Motor neuron (in vitro differentiated cells): ENCODE results near the gene ACSBG1. TPM values are rescaled to one million over a fixed set of nuclear protein-coding genes. Genes with fewer than 3 reads are reported as not detected.

ENCODE experiments used
- ATAC-seq, 8 experiments: fragments of 200-7000 bp; cut with Tn5 transposase; replicated peaks in 6 of 8; 2 replicates each; pipeline ENCODE4 v1.8.0; 2021; ENCODE audit warnings: mild to moderate bottlenecking in 8 of 8, moderate library complexity in 8 of 8
- H3K27ac ChIP-seq, 2 donors: fragments of 250-450 bp; sonication (Bioruptor Pico); 2 replicates each; pipeline ENCODE4 v1.9.0; 2021; ENCODE audit warnings: antibody characterized with exemption in 2 of 2, mild to moderate bottlenecking in 2 of 2, moderate library complexity in 1 of 2
- H3K4me1 ChIP-seq, 2 donors: fragments of 250-450 bp; sonication (Bioruptor Pico); replicated peaks in 1 of 2; 2 replicates each; pipeline ENCODE4 v1.6.1; 2021; ENCODE audit warnings: antibody characterized with exemption in 2 of 2, mild to moderate bottlenecking in 2 of 2, moderate library complexity in 1 of 2
- H3K4me3 ChIP-seq, 5 donors: fragments of 250-450 bp; sonication (Bioruptor Pico); 2 replicates each; pipeline ENCODE4 v1.9.0; 2021; ENCODE audit warnings: antibody characterized with exemption in 5 of 5, mild to moderate bottlenecking in 5 of 5, moderate library complexity in 4 of 5
- WGBS, 10 experiments: fragments of 450-650 bp; shearing (Covaris generic); methylation state at CpG; one replicate each; pipeline ENCODE4 v1.0.0; 2022; 5-methylcytosine and 5-hydroxymethylcytosine counted together
- in situ Hi-C, 9 experiments: fragments of 400-800 bp; cut with MboI; loops; one replicate each; pipeline ENCODE4 v1.15.0; 2021; ENCODE audit warnings: low sequenced_read_pairs in 9 of 9, low pct_unique_long_range_greater_than_20kb in 2 of 9; ENCODE audit not compliant: unreplicated experiment in 9 of 9
- total RNA-seq, 8 experiments: library from RNA; unstranded; fragments of 300-600 nt; gene quantifications; 2 replicates each; pipeline versions ENCODE4 v1.2.3 to v1.2.4, GENCODE V29; 2022

The ACSBG1 gene
- total RNA-seq, 8 experiments from 2014 or later, result 0.49 to 9.1 (median 1.9) TPM

- ATAC-seq, result no peak
- in situ Hi-C loops, result no loop called here
- Histone ChIP-seq H3K27ac (no peak overlapping the region), H3K4me1 (peaks cover 10 to 16% of the 10 kb centered on the region in 2 donors), H3K4me3 (no peak overlapping the region)
- WGBS, 10 experiments, result 40 to 82% (median 71%) methylated on average over 1 to 11 of the region's 12 CpGs
Measured at GRCh38 chr15:78211189-78211921, 23.0 kb downstream of the ACSBG1 start.

- Histone ChIP-seq H3K4me1 (peaks cover 10 to 16% of the 10 kb centered on the region in 2 donors), H3K4me3 (no peak overlapping the region), H3K27ac (no peak overlapping the region)
- WGBS, 10 experiments, result 8 to 78% (median 62%) methylated on average over 1 to 5 of the region's 5 CpGs
- ATAC-seq, result no peak
- in situ Hi-C loops, result no loop called here
Measured at GRCh38 chr15:78210349-78210717, 24.0 kb downstream of the ACSBG1 start.

- Histone ChIP-seq H3K27ac (no peak overlapping the region), H3K4me1 (peaks cover 10 to 17% of the 10 kb centered on the region in 2 donors), H3K4me3 (no peak overlapping the region)
- WGBS, 10 experiments, result 37 to 100% (median 87%) methylated on average over 1 to 5 of the region's 9 CpGs; no CpG with 5 or more reads in 3 of the 10 experiments
- no peak for ATAC-seq
- in situ Hi-C loops, result no loop called here
Measured at GRCh38 chr15:78209646-78210348, 24.6 kb downstream of the ACSBG1 start.

- 70 to 100% (median 92%) methylated on average over 2 to 8 of the region's 20 CpGs; no CpG with 5 or more reads in 3 of the 10 experiments for WGBS, 10 experiments
- in situ Hi-C loops, result no loop called here
- no peak for ATAC-seq
- peaks cover 10 to 19% of the 10 kb centered on the region in 2 donors for H3K4me1 ChIP-seq
- H3K4me3 ChIP-seq, result no peak overlapping the region
- H3K27ac ChIP-seq, result no peak overlapping the region
Measured at GRCh38 chr15:78208887-78209645, 25.3 kb downstream of the ACSBG1 start.

- Histone ChIP-seq H3K27ac (no peak overlapping the region), H3K4me1 (peaks cover 10 to 19% of the 10 kb centered on the region in 2 donors), H3K4me3 (no peak overlapping the region)
- WGBS, 10 experiments, result 82 to 100% (median 90%) methylated on average over 2 to 4 of the region's 8 CpGs; no CpG with 5 or more reads in 6 of the 10 experiments
- in situ Hi-C loops, result no loop called here
- no peak for ATAC-seq
Measured at GRCh38 chr15:78208341-78208844, 26.0 kb downstream of the ACSBG1 start.

- in situ Hi-C loops, result no loop called here
- Histone ChIP-seq H3K4me1 (peaks cover 5 to 14% of the 10 kb centered on the region in 2 donors), H3K4me3 (no peak overlapping the region), H3K27ac (no peak overlapping the region)
- no CpG with 5 or more reads among the region's 8 CpGs for WGBS, 10 experiments
- no peak for ATAC-seq
Measured at GRCh38 chr15:78207641-78208340, 26.6 kb downstream of the ACSBG1 start.

- WGBS, 10 experiments, result 50 to 85% (median 73%) methylated on average over 1 to 5 of the region's 5 CpGs; no CpG with 5 or more reads in 7 of the 10 experiments
- ATAC-seq, result no peak
- peaks cover 0 to 9% of the 10 kb centered on the region in 2 donors for H3K4me1 ChIP-seq
Measured at GRCh38 chr15:78207110-78207458, 27.3 kb downstream of the ACSBG1 start.

GRCh38 chr15:78206326-78207109 lies 27.8 kb downstream of the ACSBG1 start:
- Histone ChIP-seq H3K27ac (no peak overlapping the region), H3K4me1 (peaks cover 0 to 9% of the 10 kb centered on the region in 2 donors), H3K4me3 (no peak overlapping the region)
- peak in 2 of 8 experiments; percentile 13 to 18 for ATAC-seq
- 0 to 92% (median 60%) methylated on average over 1 to 7 of the region's 12 CpGs; no CpG with 5 or more reads in 3 of the 10 experiments for WGBS, 10 experiments
- in situ Hi-C loops, result no loop called here

More at GRCh38 chr15:78207110-78207458, 27.3 kb downstream of the ACSBG1 start:
- H3K4me3 ChIP-seq, result no peak overlapping the region
- in situ Hi-C loops, result no loop called here
- H3K27ac ChIP-seq, result no peak overlapping the region

GRCh38 chr15:78205856-78206255 lies 28.5 kb downstream of the ACSBG1 start:
- Histone ChIP-seq H3K4me1 (peaks cover 0 to 4% of the 10 kb centered on the region in 2 donors), H3K27ac (no peak overlapping the region)

GRCh38 chr15:78205337-78205736 lies 29.0 kb downstream of the ACSBG1 start:
- Histone ChIP-seq H3K4me3 (no peak overlapping the region), H3K27ac (no peak overlapping the region), H3K4me1 (peaks cover 0 to 3% of the 10 kb centered on the region in 2 donors)
- in situ Hi-C loops, result no loop called here
- WGBS, 10 experiments, result 67 to 75% methylated on average over 1 of the region's 1 CpG; no CpG with 5 or more reads in 8 of the 10 experiments
- ATAC-seq, result no peak

More at GRCh38 chr15:78205856-78206255, 28.5 kb downstream of the ACSBG1 start:
- no peak for ATAC-seq
- in situ Hi-C loops, result no loop called here
- no peak overlapping the region for H3K4me3 ChIP-seq
- WGBS, 10 experiments, result 81 to 100% (median 95%) methylated on average over 1 to 3 of the region's 10 CpGs; no CpG with 5 or more reads in 6 of the 10 experiments

GRCh38 chr15:78204351-78205309 lies 29.7 kb downstream of the ACSBG1 start:
- 49 to 93% (median 70%) methylated on average over 3 to 12 of the region's 17 CpGs; no CpG with 5 or more reads in 4 of the 10 experiments for WGBS, 10 experiments
- in situ Hi-C loops, result no loop called here
- H3K4me3 ChIP-seq, result no peak overlapping the region
- ATAC-seq, result peak in 3 of 8 experiments; percentile 24 to 53 (median 33)
- peaks cover 0 to 3% of the 10 kb centered on the region in 2 donors for H3K4me1 ChIP-seq
- H3K27ac ChIP-seq, result no peak overlapping the region
